Adrenal gland (tissue), 5 donors: Measurements from ENCODE around the gene ACCS.

Source experiments
- CTCF ChIP-seq, 6 experiments: fragments of 450-650 bp in 4 of 6; fragments of 200-600 bp in 2 of 6; sonication (generic) in 1 of 6; IDR thresholded peaks; 1 replicate in 5 of 6; 2 replicates in 1 of 6; pipeline versions ENCODE4 v1.5.1 to v1.8.0; 2016 to 2021; ENCODE audit warnings: antibody characterized with exemption in 6 of 6, mild to moderate bottlenecking in 2 of 6, moderate library complexity in 1 of 6
- POLR2A ChIP-seq, 2 donors: fragments of 450-650 bp; IDR thresholded peaks; one replicate each; pipeline ENCODE4 v1.6.1; 2017; ENCODE audit warnings: antibody characterized with exemption in 2 of 2, mild to moderate bottlenecking in 2 of 2, moderate library complexity in 1 of 2
- donor health status: DM: no; HTN: no; CAD: no.

GRCh38 chr11:44031549-44031948 is 34.5 kb upstream of the ACCS start:
- no peak for TF ChIP-seq CTCF (IDR thresholded peaks at IDR 0.05)
- no peak for TF ChIP-seq POLR2A (IDR thresholded peaks at IDR 0.05)
